T-helper 2 cell (primary cell): ENCODE measurements around the gene SYT17.

Experiments used
- DNase-seq, 5 experiments: peaks; one replicate each; pipeline versions ENCODE4 v3.0.0 to v3.0.0-alpha.2; 2012 to 2022

Gene SYT17

GRCh38 chr16:19269098-19269497 lies 101.1 kb downstream of the SYT17 start:
- no peak for DNase-seq

GRCh38 chr16:19274165-19274797 lies 106.2 kb downstream of the SYT17 start:
- DNase-seq = no peak

DNA sequence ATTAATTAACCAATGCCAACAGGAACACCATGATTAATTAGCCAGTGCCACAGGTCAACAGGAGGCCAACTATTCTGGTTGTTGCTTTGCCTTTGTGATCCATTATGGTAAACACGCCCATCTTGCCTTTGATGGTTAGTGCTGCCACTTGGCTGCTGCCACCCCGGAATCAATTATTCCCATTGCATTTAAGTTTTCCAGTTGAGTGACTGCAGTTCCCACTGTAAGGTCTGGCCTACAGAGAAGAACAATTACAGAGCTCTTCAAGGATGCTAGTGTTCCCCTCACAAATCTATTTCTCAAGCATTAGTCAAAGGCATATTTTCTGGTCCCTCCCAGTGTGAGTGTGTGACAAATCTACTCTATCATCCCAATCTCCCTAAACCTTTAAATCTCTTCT lies 110.4 kb downstream of the SYT17 start:
- no peak for DNase-seq

- DNase-seq = no peak
Observed at GRCh38 chr16:19281246-19281645, 113.2 kb downstream of the SYT17 start.

DNA sequence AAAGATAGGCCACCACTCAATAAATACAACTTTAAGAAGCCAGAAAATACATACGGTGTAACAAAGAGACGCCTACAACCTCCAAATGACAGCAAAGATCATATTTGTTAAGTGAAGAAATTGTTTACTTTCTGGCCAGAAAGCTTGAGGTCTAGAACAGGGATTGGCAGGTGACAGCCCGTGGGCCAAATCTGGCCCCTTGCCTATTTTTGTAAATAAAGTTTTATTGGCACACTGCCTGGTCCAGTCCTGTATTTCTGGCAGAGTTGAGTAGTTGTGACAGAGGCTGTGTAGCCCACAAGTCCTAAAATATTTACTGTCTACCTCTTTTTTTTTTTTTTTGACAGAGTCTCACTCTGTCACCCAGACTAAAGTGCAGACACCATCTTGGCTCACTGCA lies 114.1 kb downstream of the SYT17 start:
- DNase-seq = no peak

GRCh38 chr16:19283637-19284036 lies 115.6 kb downstream of the SYT17 start:
- DNase-seq = no peak

GRCh38 chr16:19284207-19284606 lies 116.2 kb downstream of the SYT17 start:
- DNase-seq = peak in 1 of 5 experiments; percentile 29

- DNase-seq = no peak
Observed at GRCh38 chr16:19285431-19285830, 117.4 kb downstream of the SYT17 start, which contains the start of gene CLEC19A. Gene CLEC19A (plus strand): TSS chr16:19285731. CDS start chr16:19285852, 121 bp downstream.

GRCh38 chr16:19286827-19287226 lies 118.8 kb downstream of the SYT17 start:
- no peak for DNase-seq

DNA sequence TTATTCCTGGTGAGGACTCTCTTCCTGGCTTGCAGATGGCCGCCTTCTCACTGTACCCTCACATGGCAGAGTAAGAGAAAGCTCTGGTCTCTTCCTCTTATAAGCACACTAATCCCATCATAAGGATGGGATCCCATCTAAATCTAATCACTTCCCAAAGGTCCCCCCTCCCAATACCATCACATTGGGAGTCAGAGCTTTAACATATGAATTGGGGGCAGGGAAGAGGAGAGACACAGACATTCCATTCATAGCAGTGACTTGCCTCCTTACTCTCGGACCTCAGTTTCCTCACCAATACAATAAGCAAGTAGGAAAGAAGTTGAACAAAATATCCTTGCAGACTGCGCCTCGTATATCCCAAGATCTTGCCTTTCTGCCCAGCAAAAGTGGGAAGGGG lies 119.2 kb downstream of the SYT17 start:
- no peak for DNase-seq

- no peak for DNase-seq
Observed at GRCh38 chr16:19288872-19289799, 121.1 kb downstream of the SYT17 start.

DNA sequence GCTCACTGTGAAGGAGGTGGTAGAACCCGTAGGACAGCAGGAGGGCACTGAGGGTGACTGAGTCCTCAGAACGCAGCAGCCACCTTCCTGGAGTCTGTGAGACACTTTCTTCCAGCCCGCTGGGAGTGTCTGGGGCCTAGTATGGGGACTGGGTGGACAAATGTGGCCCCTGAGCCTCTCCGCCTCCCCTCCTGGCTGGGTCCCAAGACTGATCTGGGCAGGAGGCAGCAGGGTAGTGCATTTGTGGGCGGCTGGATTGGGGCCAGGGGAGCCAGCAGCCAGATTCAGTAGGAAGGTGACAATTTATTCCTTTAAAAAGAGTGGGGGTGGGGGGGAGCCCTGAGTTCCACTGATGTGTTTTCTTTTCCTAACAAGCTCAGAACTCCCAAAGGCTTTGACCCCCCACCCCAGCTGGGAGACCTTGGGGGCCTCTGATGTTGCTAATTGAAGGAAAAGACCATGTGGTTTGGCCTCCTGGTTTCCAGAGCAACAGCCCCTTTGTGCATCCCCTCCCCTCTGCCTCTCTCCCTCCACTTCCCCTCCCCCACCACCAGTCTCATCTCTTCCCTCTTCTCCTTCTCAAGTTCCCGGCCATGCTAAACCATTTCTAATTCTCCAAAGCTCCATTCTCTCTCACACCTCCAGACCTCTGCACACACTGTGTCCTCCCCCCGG lies 121.9 kb downstream of the SYT17 start:
- DNase-seq = no peak

DNA sequence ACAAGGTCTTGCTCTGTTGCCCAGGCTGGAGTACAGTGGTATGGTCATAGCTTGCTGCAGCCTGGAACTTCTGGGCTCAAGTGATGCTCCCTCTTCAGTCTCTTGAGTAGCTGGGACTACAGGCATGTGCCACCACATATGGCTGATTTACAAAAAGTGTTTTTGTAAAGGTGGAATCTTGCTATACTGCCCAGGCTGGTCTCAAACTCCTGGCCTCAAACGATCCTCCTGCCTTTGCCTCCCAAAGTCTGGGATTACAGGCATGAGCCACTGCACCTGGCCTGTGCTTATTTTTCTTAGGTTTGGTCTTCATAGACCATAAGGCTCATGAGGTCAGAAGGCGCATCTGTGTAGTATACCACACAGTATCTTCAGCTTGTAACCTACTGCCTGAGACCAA lies 122.8 kb downstream of the SYT17 start:
- DNase-seq = no peak

GRCh38 chr16:19291475-19291874 lies 123.4 kb downstream of the SYT17 start:
- peak in 1 of 5 experiments; percentile 25 for DNase-seq

DNA sequence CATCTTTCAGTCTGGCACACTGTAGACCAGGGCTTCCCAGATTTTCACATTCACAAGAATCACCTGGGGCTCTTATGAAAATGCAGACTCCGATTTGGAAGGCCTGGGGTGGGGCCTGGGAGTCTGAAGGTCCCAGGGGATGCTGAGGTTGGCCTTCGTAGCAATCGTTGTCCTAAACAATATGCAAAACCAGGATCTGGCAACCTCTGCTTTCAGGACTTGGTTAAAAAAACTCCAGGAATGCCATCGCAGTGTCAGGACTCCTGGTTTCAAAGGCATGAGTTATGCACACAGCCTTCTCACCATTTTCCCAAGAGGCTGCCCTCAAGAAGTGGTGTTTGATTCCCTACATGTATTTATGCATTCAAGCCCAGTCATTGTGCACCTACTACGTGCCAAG lies 124.1 kb downstream of the SYT17 start:
- DNase-seq = no peak

- DNase-seq = peak in 1 of 5 experiments; percentile 43
Observed at GRCh38 chr16:19294156-19294649, 126.2 kb downstream of the SYT17 start.

GRCh38 chr16:19295393-19295792 lies 127.4 kb downstream of the SYT17 start:
- no peak for DNase-seq

GRCh38 chr16:19297454-19297853 lies 129.4 kb downstream of the SYT17 start:
- no peak for DNase-seq

GRCh38 chr16:19299565-19299964 lies 131.5 kb downstream of the SYT17 start:
- no peak for DNase-seq

GRCh38 chr16:19301931-19302330 lies 133.9 kb downstream of the SYT17 start:
- DNase-seq = no peak

- DNase-seq = no peak
Observed at GRCh38 chr16:19304750-19305149, 136.7 kb downstream of the SYT17 start.

DNA sequence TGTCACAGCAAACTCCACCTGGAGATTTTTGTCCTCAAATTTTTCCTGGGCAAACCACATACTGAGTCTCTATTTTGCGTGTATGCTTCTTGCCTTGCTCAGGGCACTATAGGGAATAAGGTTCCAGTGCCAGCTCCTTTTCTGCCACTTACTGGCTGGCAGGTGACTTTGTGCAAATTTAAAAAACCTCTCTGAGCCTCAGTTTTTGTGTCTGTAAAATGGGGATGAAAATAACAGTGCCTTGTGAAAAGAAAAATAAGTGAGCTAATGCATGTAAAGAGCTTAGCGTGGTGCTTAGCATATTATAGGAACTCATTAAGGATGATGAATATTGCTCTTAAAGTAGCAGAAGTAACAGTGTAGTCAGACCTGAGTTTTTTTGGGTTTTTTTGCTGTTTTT lies 137.4 kb downstream of the SYT17 start:
- no peak for DNase-seq

DNA sequence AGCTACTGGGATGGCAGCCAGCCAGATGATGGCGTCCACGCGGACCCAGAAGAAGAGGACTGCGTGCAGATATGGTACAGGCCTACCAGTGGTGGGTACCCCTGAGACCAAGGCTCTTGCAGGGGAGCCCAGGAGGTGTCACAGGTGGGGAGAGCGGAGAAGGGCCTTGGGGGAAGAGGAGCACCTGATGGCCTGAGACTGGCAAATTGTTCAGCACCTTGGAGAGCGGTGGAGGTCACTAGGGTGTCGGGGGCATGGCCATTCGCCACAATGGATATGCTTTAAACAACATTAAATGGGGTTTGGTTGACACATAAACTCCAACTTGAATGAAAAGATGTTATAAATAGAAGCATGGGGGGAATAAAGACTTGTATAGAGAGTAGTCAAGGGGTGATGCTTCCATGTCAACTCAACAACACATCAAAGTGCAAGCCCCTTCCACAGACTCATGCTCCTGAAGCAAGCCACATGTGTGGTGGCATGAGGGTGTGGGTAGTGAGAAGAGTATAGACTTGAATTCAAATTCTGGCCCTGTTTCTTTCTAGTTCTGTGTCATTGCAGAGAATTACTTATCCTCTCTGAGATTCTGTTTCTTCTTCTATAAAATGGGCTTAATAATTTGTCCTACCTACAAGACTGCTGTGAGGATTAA lies 139.7 kb downstream of the SYT17 start:
- peak in 1 of 5 experiments; percentile 14 for DNase-seq
